A549 (cell line): ENCODE data around the gene SH3RF3. TPM values are rescaled to one million over a fixed set of nuclear protein-coding genes. Genes with fewer than 3 reads are reported as not detected.

Experiments
- ATAC-seq, 2 experiments: fragments of 200-7000 bp in 1 of 2; fragments of >200 bp in 1 of 2; cut with Nextera tagmentation in 1 of 2; cut with Tn5 transposase in 1 of 2; 3 replicates each; pipeline versions ENCODE4 v1.8.0 to v1.9.1; 2018 to 2020; ENCODE audit warnings: mild to moderate bottlenecking in 1 of 2, moderate library complexity in 1 of 2
- CTCF ChIA-PET: fragments of 300-600 bp; sonication (Branson Sonifier 250); formaldehyde crosslinking; extraction: SDS; loops from one replicate; lab custom pipeline; 2021; ENCODE audit warnings: antibody characterized with exemption, inconsistent platforms; lab: Yijun Ruan, JAX
- POLR2A ChIA-PET: fragments of 350-600 bp; formaldehyde crosslinking; extraction: SDS; loops from one replicate; lab custom pipeline; 2021; ENCODE audit warnings: antibody characterized with exemption, inconsistent platforms; lab: Yijun Ruan, JAX
- DNase-seq, 2 experiments: peaks; one replicate each; pipeline versions ENCODE4 v3.0.0 to v3.0.0-alpha.2; 2011 to 2016; ENCODE audit warnings: low read depth in 1 of 2, low spot score in 1 of 2
- FAIRE-seq: peaks from 2 replicates; lab custom pipeline; 2011; peaks lifted over from hg19 to GRCh38; lab: Jason Lieb, UNC
- H3K27ac ChIP-seq, 2 experiments: fragments of >200 bp; sonication (Bioruptor Twin); formaldehyde crosslinking; 3 replicates each; pipeline ENCODE4 v1.5.1; 2016 to 2017
- H3K4me1 ChIP-seq: fragments of >200 bp; sonication (Bioruptor Twin); formaldehyde crosslinking; 3 replicates; pipeline ENCODE4 v1.6.1; 2016
- H3K4me2 ChIP-seq: fragments of >200 bp; sonication (Bioruptor Twin); formaldehyde crosslinking; 3 replicates; pipeline ENCODE4 v1.6.1; 2016
- H3K4me3 ChIP-seq: fragments of >200 bp; sonication (Bioruptor Twin); formaldehyde crosslinking; 3 replicates; pipeline ENCODE4 v1.5.1; 2016
- H3K9me3 ChIP-seq: fragments of >200 bp; sonication (Bioruptor Twin); formaldehyde crosslinking; 3 replicates; pipeline ENCODE4 v1.6.1; 2016
- CBX8 ChIP-seq: fragments of 200-600 bp; sonication (generic); IDR thresholded peaks from 2 replicates; pipeline ENCODE4 v1.6.1; 2016
- CHD2 ChIP-seq: fragments of 150-350 bp; IDR thresholded peaks from 2 replicates; pipeline ENCODE4 v1.6.1; 2014; ENCODE audit warnings: low read length; ENCODE audit not compliant: partially characterized antibody
- CHD4 ChIP-seq: fragments of 200-600 bp; sonication (generic); IDR thresholded peaks from 2 replicates; pipeline ENCODE4 v1.6.1; 2016; ENCODE audit warnings: antibody characterized with exemption, mild to moderate bottlenecking, borderline replicate concordance
- EHF ChIP-seq: fragments of 250-450 bp; sonication (Bioruptor Pico); IDR thresholded peaks from 2 replicates; pipeline ENCODE4 v1.5.0; 2020; ENCODE audit warnings: mild to moderate bottlenecking
- ESRRA ChIP-seq: fragments of 150-350 bp; IDR thresholded peaks from 2 replicates; pipeline ENCODE4 v1.6.1; 2014; ENCODE audit warnings: mild to moderate bottlenecking, low read length, borderline replicate concordance
- FOXS1 ChIP-seq: fragments of 250-450 bp; sonication (Bioruptor Pico); IDR thresholded peaks from 2 replicates; pipeline ENCODE4 v1.5.0; 2020; ENCODE audit warnings: mild to moderate bottlenecking, moderate library complexity
- HDAC2 ChIP-seq: fragments of 200-600 bp; sonication (generic); IDR thresholded peaks from 2 replicates; pipeline ENCODE4 v1.6.1; 2016
- HOXB13 ChIP-seq: fragments of 250-450 bp; sonication (Bioruptor Pico); IDR thresholded peaks from 2 replicates; pipeline ENCODE4 v1.5.0; 2020; ENCODE audit warnings: low read depth, mild to moderate bottlenecking, moderate library complexity
- HOXB5 ChIP-seq: fragments of 250-450 bp; sonication (Bioruptor Pico); IDR thresholded peaks from 2 replicates; pipeline ENCODE4 v1.5.0; 2020; ENCODE audit warnings: mild to moderate bottlenecking, moderate library complexity
- JUN ChIP-seq, 2 experiments: fragments of >200 bp; sonication (Bioruptor Twin); formaldehyde crosslinking; IDR thresholded peaks; 2 replicates in 1 of 2; 3 replicates in 1 of 2; pipeline ENCODE4 v1.6.1; 2016 to 2017
- JUNB ChIP-seq: fragments of >200 bp; sonication (Bioruptor Twin); formaldehyde crosslinking; IDR thresholded peaks from 2 replicates; pipeline ENCODE4 v1.6.1; 2016
- KDM5A ChIP-seq: fragments of 200-600 bp; sonication (generic); IDR thresholded peaks from 2 replicates; pipeline ENCODE4 v1.6.1; 2016; ENCODE audit warnings: antibody characterized with exemption, mild to moderate bottlenecking
- MAFK ChIP-seq: fragments of 450-650 bp; IDR thresholded peaks from 2 replicates; pipeline ENCODE4 v1.6.1; 2014; ENCODE audit not compliant: partially characterized antibody
- MYC ChIP-seq: IDR thresholded peaks from 2 replicates; pipeline ENCODE4 v1.6.1; 2012; ENCODE audit warnings: mild to moderate bottlenecking, inconsistent platforms, low read length, improper control_type of control experiment, borderline replicate concordance
- POLR2A ChIP-seq: IDR thresholded peaks from 2 replicates; pipeline ENCODE4 v1.6.1; 2012; ENCODE audit warnings: mild to moderate bottlenecking, low read length
- POLR2AphosphoS2 ChIP-seq: conservative IDR thresholded peaks from 2 replicates; pipeline ENCODE4 v1.6.1; 2012; ENCODE audit warnings: low read length, improper control_type of control experiment, inconsistent platforms
- RARB ChIP-seq: fragments of 250-450 bp; sonication (Bioruptor Pico); IDR thresholded peaks from 2 replicates; pipeline ENCODE4 v1.8.0; 2021; ENCODE audit warnings: mild to moderate bottlenecking, moderate library complexity
- RFX5 ChIP-seq: fragments of 450-650 bp; IDR thresholded peaks from 2 replicates; pipeline ENCODE4 v1.7.1; 2014; ENCODE audit warnings: antibody characterized with exemption, mild to moderate bottlenecking, moderate library complexity
- RNF2 ChIP-seq: fragments of 200-600 bp; sonication (generic); IDR thresholded peaks from 2 replicates; pipeline ENCODE4 v1.6.1; 2016; ENCODE audit warnings: low read depth, mild to moderate bottlenecking, antibody characterized with exemption, moderate library complexity, borderline replicate concordance
- SMC3 ChIP-seq: fragments of >200 bp; sonication (Bioruptor Twin); formaldehyde crosslinking; IDR thresholded peaks from 3 replicates; pipeline ENCODE4 v1.6.1; 2018; ENCODE audit warnings: inconsistent platforms
- SREBF2 ChIP-seq: fragments of 450-650 bp; IDR thresholded peaks from 2 replicates; pipeline ENCODE4 v1.6.1; 2014; ENCODE audit warnings: mild to moderate bottlenecking, moderate library complexity
- ZC3H11A ChIP-seq: fragments of 450-650 bp; IDR thresholded peaks from 2 replicates; pipeline ENCODE4 v1.6.1; 2014; ENCODE audit warnings: antibody characterized with exemption, mild to moderate bottlenecking
- ZFP36 ChIP-seq: fragments of 450-650 bp; IDR thresholded peaks from 2 replicates; pipeline ENCODE4 v1.6.1; 2014; ENCODE audit warnings: borderline replicate concordance; ENCODE audit not compliant: partially characterized antibody
- ZNF302 ChIP-seq: fragments of 250-450 bp; sonication (Bioruptor Pico); IDR thresholded peaks from 2 replicates; pipeline ENCODE4 v1.9.0; 2021; ENCODE audit warnings: inconsistent platforms, mild to moderate bottlenecking, moderate library complexity
- WGBS: methylation state at CpG from one replicate; pipeline ENCODE4 v1.1.6; 2017; ENCODE audit errors: missing lambda C conversion rate; 5-methylcytosine and 5-hydroxymethylcytosine counted together
- polyA plus RNA-seq, 4 experiments: library from polyadenylated mRNA; depleted of rRNA in 3 of 4; stranded (reverse); fragments of >200 nt; fragmentation: RNase III in 1 of 4; extraction: RNeasy Plus Mini Kit Qiagen cat#74134 plus additional on column Dnase treatment in 1 of 4; gene quantifications; 2 replicates in 3 of 4; 3 replicates in 1 of 4; pipeline ENCODE4 v1.2.3, GENCODE V29; 2011 to 2017
- TF ChIP-seq, protein P1 (sequence below): fragments of 250-450 bp; sonication (Bioruptor Pico); IDR thresholded peaks from 2 replicates; pipeline ENCODE4 v1.5.0; 2021; ENCODE audit warnings: mild to moderate bottlenecking, moderate library complexity, borderline replicate concordance
- TF ChIP-seq, protein P2 (sequence below): fragments of >200 bp; sonication (Bioruptor Twin); formaldehyde crosslinking; IDR thresholded peaks from 2 replicates; pipeline ENCODE4 v1.6.1; 2016

Gene SH3RF3
- polyA plus RNA-seq, 2 of the 4 experiments (the other 2 are of a cell fraction) = 0.04 to 0.21 TPM

DNA sequence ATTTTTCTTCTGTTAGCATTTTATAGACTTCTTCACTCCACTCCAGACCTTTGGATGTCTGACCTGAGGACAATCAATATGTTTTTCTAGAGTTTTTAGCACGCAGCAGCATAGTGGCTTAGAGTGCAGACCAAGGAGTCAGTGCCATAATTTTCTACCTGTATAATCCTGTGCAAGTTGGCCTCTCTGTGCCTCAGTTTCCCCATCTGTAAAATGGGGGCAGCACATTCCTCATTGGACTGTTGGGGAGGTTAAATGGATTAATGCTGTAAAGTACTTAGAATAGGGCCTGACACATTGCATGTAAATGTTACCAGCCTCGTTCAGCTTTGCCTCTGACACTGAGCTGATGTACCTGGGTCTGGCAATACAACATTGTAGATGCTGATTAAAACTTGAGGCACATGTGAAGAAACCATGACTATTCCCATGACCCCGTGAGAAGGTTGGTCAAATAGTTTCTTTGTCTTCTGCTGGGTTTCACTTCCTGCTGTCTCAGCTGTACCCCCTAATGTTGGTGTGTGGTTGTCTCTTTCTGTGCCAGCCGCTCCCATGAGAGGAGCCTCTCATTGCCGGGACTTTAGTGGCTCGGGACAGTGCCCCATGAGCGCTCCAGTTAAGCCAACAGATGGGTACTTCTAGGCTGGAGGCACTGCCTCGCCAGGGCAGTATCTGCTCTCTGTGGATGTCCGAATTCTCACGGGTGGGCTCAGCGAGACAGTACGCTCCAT lies 125.3 kb downstream of the SH3RF3 start:
- H3K4me2 ChIP-seq = no peak overlapping the region
- H3K9me3 ChIP-seq = no peaks in the 10 kb centered on the region
- WGBS = 46% methylated on average over 11 of the region's 12 CpGs
- H3K27ac ChIP-seq = no peak overlapping the region
- no peaks in the 10 kb centered on the region for H3K4me1 ChIP-seq
- FAIRE-seq = no peak
- TF ChIP-seq RFX5 = no peak
- H3K4me3 ChIP-seq = no peak overlapping the region
- ATAC-seq = no peak
- CTCF ChIA-PET = no interaction called here
- DNase-seq = no peak
- POLR2A ChIA-PET = no interaction called here

DNA sequence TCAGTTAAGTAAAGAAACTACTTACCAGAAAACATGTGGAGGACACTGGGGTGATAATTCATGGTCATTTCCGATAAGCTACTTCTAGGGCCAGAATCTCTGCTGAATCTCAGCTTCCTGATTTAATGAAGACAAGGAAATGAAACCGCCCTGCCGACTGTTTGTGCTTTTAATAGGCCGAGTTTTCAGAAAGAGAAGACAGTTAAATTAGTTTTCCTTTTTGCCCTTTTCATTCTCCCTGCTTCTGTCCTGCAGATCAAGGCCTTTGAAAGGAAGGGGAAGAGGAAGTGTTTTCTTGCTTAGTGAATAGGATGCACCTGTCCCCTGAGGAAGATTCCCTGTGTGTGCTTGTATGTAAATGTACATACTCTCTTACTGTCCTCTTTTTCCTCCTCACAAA lies 126.6 kb downstream of the SH3RF3 start:
- ATAC-seq = no peak
- Histone ChIP-seq H3K4me3 (no peak overlapping the region), H3K27ac (no peak overlapping the region), H3K4me2 (no peak overlapping the region), H3K9me3 (no peaks in the 10 kb centered on the region), H3K4me1 (no peaks in the 10 kb centered on the region)
- POLR2A ChIA-PET = no interaction called here
- CTCF ChIA-PET = interaction anchor here (1.2 kb wide), 1 partner anchor 11 kb away, joined by 3 read pairs; no protein-coding TSS in a partner anchor
- 71% methylated on average over 4 of the region's 4 CpGs for WGBS
- no peak for FAIRE-seq
- TF ChIP-seq POLR2A (no peak), HOXB13 (no peak), EHF (CRISPR knock-in tag) (no peak), SREBF2 (no peak), MAFK (no peak)
- TF ChIP-seq, protein P1, sequence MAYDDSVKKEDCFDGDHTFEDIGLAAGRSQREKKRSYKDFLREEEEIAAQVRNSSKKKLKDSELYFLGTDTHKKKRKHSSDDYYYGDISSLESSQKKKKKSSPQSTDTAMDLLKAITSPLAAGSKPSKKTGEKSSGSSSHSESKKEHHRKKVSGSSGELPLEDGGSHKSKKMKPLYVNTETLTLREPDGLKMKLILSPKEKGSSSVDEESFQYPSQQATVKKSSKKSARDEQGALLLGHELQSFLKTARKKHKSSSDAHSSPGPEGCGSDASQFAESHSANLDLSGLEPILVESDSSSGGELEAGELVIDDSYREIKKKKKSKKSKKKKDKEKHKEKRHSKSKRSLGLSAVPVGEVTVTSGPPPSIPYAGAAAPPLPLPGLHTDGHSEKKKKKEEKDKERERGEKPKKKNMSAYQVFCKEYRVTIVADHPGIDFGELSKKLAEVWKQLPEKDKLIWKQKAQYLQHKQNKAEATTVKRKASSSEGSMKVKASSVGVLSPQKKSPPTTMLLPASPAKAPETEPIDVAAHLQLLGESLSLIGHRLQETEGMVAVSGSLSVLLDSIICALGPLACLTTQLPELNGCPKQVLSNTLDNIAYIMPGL (CRISPR knock-in tag) = no peak
- no peak for DNase-seq

DNA sequence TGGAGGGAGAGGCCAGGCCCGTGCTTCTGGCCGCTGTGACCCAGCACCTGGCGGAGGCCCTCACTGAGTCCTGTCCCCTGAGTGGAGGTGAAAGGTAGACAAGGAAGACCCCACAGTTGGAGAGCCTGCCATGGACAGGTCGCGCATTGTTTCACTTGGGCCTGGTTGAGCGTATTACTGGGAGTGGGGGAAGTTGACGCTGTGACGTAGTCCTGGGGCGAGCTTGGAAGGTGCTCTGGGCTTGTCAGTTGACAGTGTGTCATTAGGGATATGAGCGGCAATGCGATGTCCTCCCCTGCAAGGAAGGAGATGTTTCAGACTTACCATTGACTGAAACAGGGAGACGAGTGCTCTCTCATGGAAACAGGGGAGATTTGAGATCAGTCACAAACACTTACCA lies 127.1 kb downstream of the SH3RF3 start:
- 71% methylated on average over 12 of the region's 12 CpGs for WGBS
- DNase-seq (no peak), FAIRE-seq (no peak), ATAC-seq (no peak)
- Histone ChIP-seq H3K27ac (no peak overlapping the region), H3K9me3 (no peaks in the 10 kb centered on the region), H3K4me2 (no peak overlapping the region), H3K4me3 (no peak overlapping the region), H3K4me1 (no peaks in the 10 kb centered on the region)
- TF ChIP-seq ZFP36 (no peak), JUN (IDR thresholded peaks at IDR 0.05) (no peak), CHD4 (no peak), ESRRA (no peak), MAFK (no peak), KDM5A (no peak), FOXS1 (no peak), ZC3H11A (no peak), HDAC2 (no peak), MYC (no peak), RFX5 (no peak), HOXB13 (no peak)
- POLR2A ChIA-PET = no interaction called here
- CTCF ChIA-PET = interaction anchor here (1.2 kb wide), 1 partner anchor 11 kb away, joined by 3 read pairs; no protein-coding TSS in a partner anchor

DNA sequence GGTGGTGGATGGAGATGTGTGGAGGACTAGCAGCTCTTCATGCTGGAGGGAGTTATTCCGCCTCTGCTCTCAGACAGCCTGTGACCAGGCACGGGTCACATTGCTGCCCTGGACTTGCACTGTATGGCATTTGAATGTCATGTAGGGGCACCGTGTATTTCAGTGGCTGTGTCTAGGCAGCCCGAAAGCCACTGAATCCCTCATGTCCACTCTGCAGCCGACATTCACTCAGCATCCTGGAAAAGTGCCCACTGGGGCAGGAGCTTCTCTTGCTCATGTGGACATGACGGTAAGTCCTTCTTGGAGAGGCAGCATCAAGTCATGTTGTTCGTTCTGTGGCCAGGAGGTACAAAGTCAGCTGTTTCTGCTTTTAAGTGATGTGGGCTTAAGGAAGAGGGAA lies 127.9 kb downstream of the SH3RF3 start:
- CTCF ChIA-PET = interaction anchor here (1.2 kb wide), 1 partner anchor 10 kb away, joined by 3 read pairs; no protein-coding TSS in a partner anchor
- ATAC-seq = no peak
- H3K4me2 ChIP-seq = no peak overlapping the region
- H3K4me1 ChIP-seq = no peaks in the 10 kb centered on the region
- no peaks in the 10 kb centered on the region for H3K9me3 ChIP-seq
- TF ChIP-seq SMC3 (no peak), CBX8 (no peak), HOXB5 (CRISPR knock-in tag) (no peak), RNF2 (no peak), HDAC2 (no peak), JUNB (no peak), HOXB13 (no peak), ZFP36 (no peak), CHD2 (no peak), ZNF302 (CRISPR knock-in tag) (no peak), RARB (CRISPR knock-in tag) (no peak), EHF (CRISPR knock-in tag) (no peak), POLR2AphosphoS2 (no peak)
- TF ChIP-seq, protein P2, sequence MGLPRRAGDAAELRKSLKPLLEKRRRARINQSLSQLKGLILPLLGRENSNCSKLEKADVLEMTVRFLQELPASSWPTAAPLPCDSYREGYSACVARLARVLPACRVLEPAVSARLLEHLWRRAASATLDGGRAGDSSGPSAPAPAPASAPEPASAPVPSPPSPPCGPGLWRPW = no peak
- TF ChIP-seq, all 56 proteins: peak for 0
- 55% methylated on average over 7 of the region's 7 CpGs for WGBS
- H3K4me3 ChIP-seq = no peak overlapping the region
- POLR2A ChIA-PET = no interaction called here
- H3K27ac ChIP-seq = no peak overlapping the region
- FAIRE-seq (no peak), DNase-seq (no peak)
